K562 (cell line): ENCODE data around the gene GDF9. TPM values are rescaled to one million over a fixed set of nuclear protein-coding genes. Genes with fewer than 3 reads are reported as not detected.

Source experiments
- ATAC-seq: fragments of 200-7000 bp; cut with Tn5 transposase; 3 replicates; pipeline ENCODE4 v1.9.1; 2020; ENCODE audit warnings: moderate library complexity
- BruUV-seq: library from RNA; stranded (reverse); fragments of 400-500 nt; replicated peaks from 2 replicates; lab custom pipeline; 2021; lab: Mats Ljungman, UMichigan
- CTCF ChIA-PET: fragments of 300-600 bp; formaldehyde crosslinking; extraction: SDS; loops from one replicate; lab custom pipeline; 2021; ENCODE audit warnings: low intra/inter-chr PET ratio; lab: Yijun Ruan, JAX
- POLR2A ChIA-PET: fragments of 300-600, 350-650 bp; sonication (Branson Sonifier 250); formaldehyde crosslinking; extraction: SDS; loops from one replicate; lab custom pipeline; 2021; ENCODE audit warnings: antibody characterized with exemption, inconsistent platforms; lab: Yijun Ruan, JAX
- DNase-seq, 4 experiments: peaks; one replicate each; pipeline versions ENCODE4 v3.0.0 to v3.0.0-alpha.2; 2011 to 2018; ENCODE audit warnings: low spot score in 3 of 4, mixed read lengths in 3 of 4; ENCODE audit errors: extremely low read depth in 1 of 4
- FAIRE-seq: peaks from 2 replicates; lab custom pipeline; 2011; peaks lifted over from hg19 to GRCh38; lab: Jason Lieb, UNC
- H2AFZ ChIP-seq: 2 replicates; pipeline ENCODE4 v1.6.0; 2011; ENCODE audit warnings: low read depth, low read length, control low read depth, inconsistent platforms
- H3K27ac ChIP-seq: fragments of 200-600 bp; 3 replicates; pipeline ENCODE4 v1.8.0; 2011; ENCODE audit warnings: low read depth, mild to moderate bottlenecking, control low read depth, inconsistent platforms, low read length, moderate library complexity, mixed read lengths; ENCODE audit errors: extremely low read depth
- H3K27me3 ChIP-seq, 2 experiments: fragments of 300-600 bp in 1 of 2; 2 replicates in 1 of 2; 3 replicates in 1 of 2; pipeline versions ENCODE4 v1.6.0 to v1.8.0; 2011; ENCODE audit warnings: inconsistent platforms in 2 of 2, low read length in 2 of 2, mild to moderate bottlenecking in 1 of 2, mixed read lengths in 1 of 2, moderate library complexity in 1 of 2; ENCODE audit not compliant: control insufficient read depth in 2 of 2, insufficient read depth in 2 of 2
- H3K36me3 ChIP-seq: fragments of 300-600 bp; 3 replicates; pipeline ENCODE4 v1.8.0; 2011; ENCODE audit warnings: mild to moderate bottlenecking, low read length, inconsistent platforms; ENCODE audit not compliant: control insufficient read depth, insufficient read depth
- H3K4me1 ChIP-seq, 2 experiments: fragments of 200-600 bp in 1 of 2; replicated peaks in 1 of 2; 2 replicates in 1 of 2; 3 replicates in 1 of 2; pipeline versions ENCODE4 v1.5.1 to v1.8.0; 2011; ENCODE audit warnings: inconsistent platforms in 2 of 2, low read length in 2 of 2, mild to moderate bottlenecking in 1 of 2, mixed read lengths in 1 of 2, moderate library complexity in 1 of 2; ENCODE audit not compliant: control insufficient read depth in 2 of 2, insufficient read depth in 2 of 2
- H3K4me2 ChIP-seq: 2 replicates; pipeline ENCODE4 v1.6.1; 2011; ENCODE audit warnings: low read length, control low read depth, inconsistent platforms, mixed read lengths; ENCODE audit not compliant: insufficient read depth
- H3K4me3 ChIP-seq: fragments of 200-600 bp; sonication (generic), shearing (Covaris generic); 2 replicates; pipeline ENCODE4 v1.5.1; 2016; ENCODE audit warnings: control low read depth, inconsistent platforms
- H3K79me2 ChIP-seq: fragments of 200-600 bp; 3 replicates; pipeline ENCODE4 v1.8.0; 2011; ENCODE audit warnings: low read length, inconsistent platforms; ENCODE audit not compliant: control insufficient read depth, insufficient read depth
- H3K9ac ChIP-seq, 2 experiments: 2 replicates each; pipeline versions ENCODE4 v1.6.0 to v1.6.1; 2011; ENCODE audit warnings: low read depth in 2 of 2, low read length in 2 of 2, control low read depth in 1 of 2, inconsistent platforms in 1 of 2, mild to moderate bottlenecking in 1 of 2, mixed read lengths in 1 of 2; ENCODE audit not compliant: insufficient read depth in 1 of 2
- H3K9me1 ChIP-seq: one replicate; pipeline ENCODE4 v1.6.0; 2011; ENCODE audit warnings: inconsistent platforms, mild to moderate bottlenecking, low read length, moderate library complexity; ENCODE audit not compliant: control insufficient read depth, insufficient read depth
- H3K9me3 ChIP-seq: replicated peaks from 2 replicates; pipeline ENCODE4 v1.5.1; 2011; ENCODE audit warnings: low read depth, low read length, inconsistent platforms; ENCODE audit not compliant: control insufficient read depth, insufficient read depth
- H4K20me1 ChIP-seq: replicated peaks from 2 replicates; pipeline ENCODE4 v1.6.1; 2011; ENCODE audit warnings: low read length, inconsistent platforms, mixed read lengths; ENCODE audit not compliant: control insufficient read depth, insufficient read depth
- CHD4 ChIP-seq: fragments of 200-600 bp; sonication (generic); IDR thresholded peaks from 3 replicates; pipeline ENCODE4 v1.6.1; 2012; ENCODE audit warnings: low read depth, mild to moderate bottlenecking, mixed read lengths, low read length, inconsistent platforms; ENCODE audit not compliant: insufficient read depth, insufficient replicate concordance, poor library complexity, severe bottlenecking
- HMGN3 ChIP-seq: IDR thresholded peaks from 2 replicates; pipeline ENCODE4 v1.6.1; 2011; ENCODE audit warnings: borderline replicate concordance, low read depth, mild to moderate bottlenecking, mixed read lengths, low read length; ENCODE audit not compliant: insufficient read length; ENCODE audit errors: extremely low read depth
- NFATC3 ChIP-seq: fragments of 450-650 bp; IDR thresholded peaks from 2 replicates; pipeline ENCODE4 v1.6.1; 2017; ENCODE audit warnings: mild to moderate bottlenecking
- NFE2L1 ChIP-seq: fragments of 450-650 bp; IDR thresholded peaks from 2 replicates; pipeline ENCODE4 v1.6.1; 2016; ENCODE audit warnings: missing genetic modification characterization, low read depth, mild to moderate bottlenecking, missing compliant biosample characterization, moderate library complexity, borderline replicate concordance
- NFYB ChIP-seq: IDR thresholded peaks from 2 replicates; pipeline ENCODE4 v1.6.1; 2011; ENCODE audit warnings: mild to moderate bottlenecking, moderate library complexity; ENCODE audit not compliant: insufficient read length; ENCODE audit errors: extremely low read depth
- SREBF2 ChIP-seq: sonication (generic); formaldehyde crosslinking; IDR thresholded peaks from 2 replicates; pipeline ENCODE4 v1.4.0; 2020; ENCODE audit warnings: mild to moderate bottlenecking, missing genetic modification reagents
- YY1 ChIP-seq, 3 experiments: IDR thresholded peaks; 2 replicates each; pipeline ENCODE4 v1.6.1; 2011; ENCODE audit warnings: low read length in 2 of 3, mild to moderate bottlenecking in 2 of 3, moderate library complexity in 2 of 3, borderline replicate concordance in 1 of 3, control low read depth in 1 of 3, low read depth in 1 of 3; ENCODE audit not compliant: insufficient read depth in 3 of 3, insufficient replicate concordance in 2 of 3, control insufficient read depth in 1 of 3, insufficient read length in 1 of 3; ENCODE audit errors: extremely low read depth in 1 of 3
- ZNF445 ChIP-seq: fragments of 250-450 bp; sonication (Bioruptor Pico); IDR thresholded peaks from 2 replicates; pipeline ENCODE4 v1.4.0; 2020; ENCODE audit warnings: low read depth, mild to moderate bottlenecking, moderate library complexity
- WGBS: fragments of 100-300 bp; shearing (Covaris generic); methylation state at CpG from one replicate; pipeline ENCODE4 v1.1.6; 2016; ENCODE audit warnings: low coverage, mixed read lengths; ENCODE audit not compliant: insufficient coverage; ENCODE audit errors: missing lambda C conversion rate; 5-methylcytosine and 5-hydroxymethylcytosine counted together
- in situ Hi-C: fragments of 300-500 bp; cut with MboI; formaldehyde crosslinking; loops from 4 replicates; pipeline ENCODE4 v1.15.0; 2018; ENCODE audit warnings: inconsistent platforms, mixed read lengths
- intact Hi-C: fragments of 100-400 bp; cut with micrococcal nuclease; formaldehyde crosslinking; loops from 2 replicates; pipeline ENCODE4 v1.14.2; 2022
- polyA plus RNA-seq, 8 experiments: library from polyadenylated mRNA; depleted of rRNA in 4 of 8; stranded (reverse) in 5 of 8; unstranded in 3 of 8; fragments of >200 nt; fragmentation: Nextera tagmentation in 2 of 8; fragmentation: Illumina TruSeq in 1 of 8; extraction: Ambion mirVana in 2 of 8; extraction: Trizol in 1 of 8; gene quantifications; 2 replicates each; pipeline versions ENCODE4 v1.2.1 to v1.2.3, GENCODE V29; 2011 to 2014; ENCODE audit warnings: inconsistent platforms in 1 of 8, missing spikeins in 1 of 8
- total RNA-seq, 7 experiments: library from RNA; depleted of rRNA in 6 of 7; stranded (reverse); fragments of >200 nt in 6 of 7; fragmentation: Illumina TruSeq in 2 of 7; extraction: Trizol in 2 of 7; gene quantifications; 2 replicates each; pipeline versions ENCODE4 v1.2.1 to v1.2.3, GENCODE V29; 2011 to 2021; ENCODE audit warnings: low replicate concordance in 1 of 7
- TF ChIP-seq, protein P1 (sequence below): fragments of 150-350 bp; IDR thresholded peaks from 2 replicates; pipeline ENCODE4 v1.6.1; 2014; ENCODE audit warnings: low read depth, mild to moderate bottlenecking, low read length, borderline replicate concordance

The GDF9 gene
- total and polyA plus RNA-seq, 9 of the 15 experiments (the other 6 are each of a cell fraction or from before 2014, with no cell fraction given), result 0.10 to 0.70 (median 0.20) TPM; not detected in 1

DNA sequence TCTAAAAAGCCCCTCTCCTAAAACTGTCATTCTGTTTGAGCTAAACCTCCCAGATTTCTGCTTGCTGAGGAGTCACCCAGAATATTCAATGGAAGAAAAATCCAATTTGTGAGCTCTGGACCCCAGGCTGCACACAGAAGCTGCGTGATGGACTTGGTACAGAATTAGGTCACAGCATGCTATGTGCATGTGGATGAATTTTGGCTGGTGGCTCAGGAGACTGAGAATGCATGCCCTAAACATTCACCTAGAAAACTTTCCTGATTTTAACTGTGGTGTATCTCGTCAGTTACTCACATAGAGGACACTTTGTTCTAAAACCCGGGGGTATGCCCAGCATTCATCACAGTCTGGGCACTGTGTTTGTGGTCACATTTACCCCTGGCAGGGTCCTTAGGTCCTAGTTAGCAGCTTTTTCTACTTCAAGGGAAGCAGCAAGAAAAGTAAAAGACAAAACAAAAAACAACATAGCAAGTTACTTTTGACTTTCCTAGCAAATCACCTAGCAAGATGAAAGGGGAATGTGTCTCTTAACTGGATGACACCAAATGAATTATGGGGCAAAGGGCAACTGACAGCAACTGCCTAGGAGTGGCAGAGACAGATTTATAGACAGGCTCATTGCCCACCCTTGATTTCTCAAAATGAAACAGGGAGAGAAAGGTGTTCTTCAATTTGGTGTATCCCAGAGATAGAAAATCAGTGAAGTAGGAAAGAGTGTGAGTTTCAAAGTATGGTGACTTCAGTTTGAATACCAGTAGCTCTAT, 27.6 kb downstream of the GDF9 start:
- Histone ChIP-seq H3K9ac (no peak overlapping the region), H3K4me1 (peaks cover 0 to 19% of the 10 kb centered on the region in 2 experiments; a peak in 3 of 5 replicates), H3K79me2 (no peaks in the 10 kb centered on the region), H3K9me3 (no peaks in the 10 kb centered on the region), H3K4me3 (no peak overlapping the region), H4K20me1 (no peaks in the 10 kb centered on the region), H3K27me3 (no peaks in the 10 kb centered on the region), H2AFZ (peak overlapping the region; percentile 49; the same call in 1 of the 2 replicates), H3K9me1 (no peaks in the 10 kb centered on the region), H3K27ac (no peak overlapping the region), H3K36me3 (no peaks in the 10 kb centered on the region), H3K4me2 (no peak overlapping the region)
- ChIA-PET CTCF (no interaction called here), POLR2A (interaction anchor here (0.7 to 1.6 kb wide), 4 partner anchors 8 to 29 kb away, joined by 3 to 8 read pairs (median 5); partner anchors contain the start of gene SHROOM1)
- TF ChIP-seq YY1 (IDR thresholded peaks at IDR 0.05; ENCODE audit: borderline replicate concordance in 1 of 3, control insufficient read depth in 1 of 3, extremely low read depth in 1 of 3, insufficient read depth in 3 of 3, insufficient read length in 1 of 3, insufficient replicate concordance in 2 of 3, low read depth in 1 of 3, low read length in 2 of 3) (no peak), NFE2L1 (no peak)
- 36% methylated on average over 3 of the region's 3 CpGs for WGBS
- ATAC-seq (no peak), FAIRE-seq (no peak), DNase-seq (no peak)
- BruUV-seq, result no TSS peak
- in situ Hi-C loops, result no loop called here
- intact Hi-C loops, result no loop called here

DNA sequence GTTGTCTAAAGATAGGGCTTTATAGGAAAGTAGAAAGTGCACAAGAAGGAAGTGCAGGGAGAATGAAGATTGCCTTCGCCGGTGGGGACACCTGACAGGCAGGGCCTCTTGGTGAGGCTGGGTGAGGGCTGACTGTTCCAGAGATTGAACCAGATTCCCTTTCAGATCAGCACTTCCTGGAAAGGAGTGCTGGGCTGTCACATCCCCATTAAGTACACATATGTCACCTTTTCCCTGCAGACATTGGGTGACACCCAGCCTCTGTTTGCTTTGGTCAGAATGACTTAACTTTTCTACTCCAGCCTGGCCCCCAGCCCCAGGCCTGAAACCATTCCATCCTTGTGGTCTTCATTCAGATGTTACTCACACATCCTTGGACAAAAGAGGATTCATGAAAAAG, 28.4 kb downstream of the GDF9 start:
- Histone ChIP-seq H3K4me1 (peaks cover 0 to 19% of the 10 kb centered on the region in 2 experiments; a peak in 3 of 5 replicates), H3K9ac (no peak overlapping the region), H3K27ac (no peak overlapping the region), H3K9me3 (no peaks in the 10 kb centered on the region), H3K4me2 (no peak overlapping the region), H4K20me1 (no peaks in the 10 kb centered on the region), H3K79me2 (no peaks in the 10 kb centered on the region), H3K4me3 (no peak overlapping the region), H3K36me3 (no peaks in the 10 kb centered on the region), H3K9me1 (no peaks in the 10 kb centered on the region), H2AFZ (peak overlapping the region; percentile 49), H3K27me3 (no peaks in the 10 kb centered on the region)
- FAIRE-seq (no peak), DNase-seq (no peak), ATAC-seq (peak; percentile 51)
- no TSS peak for BruUV-seq
- intact Hi-C loops, result no loop called here
- WGBS, result 67% methylated on average over 2 of the region's 2 CpGs
- CTCF ChIA-PET, result no interaction called here
- in situ Hi-C loops, result no loop called here
- POLR2A ChIA-PET, result interaction anchor here (0.9 to 1.3 kb wide), 2 partner anchors 17 to 30 kb away, joined by 3 to 7 read pairs; no protein-coding TSS in a partner anchor
- TF ChIP-seq, protein P1, sequence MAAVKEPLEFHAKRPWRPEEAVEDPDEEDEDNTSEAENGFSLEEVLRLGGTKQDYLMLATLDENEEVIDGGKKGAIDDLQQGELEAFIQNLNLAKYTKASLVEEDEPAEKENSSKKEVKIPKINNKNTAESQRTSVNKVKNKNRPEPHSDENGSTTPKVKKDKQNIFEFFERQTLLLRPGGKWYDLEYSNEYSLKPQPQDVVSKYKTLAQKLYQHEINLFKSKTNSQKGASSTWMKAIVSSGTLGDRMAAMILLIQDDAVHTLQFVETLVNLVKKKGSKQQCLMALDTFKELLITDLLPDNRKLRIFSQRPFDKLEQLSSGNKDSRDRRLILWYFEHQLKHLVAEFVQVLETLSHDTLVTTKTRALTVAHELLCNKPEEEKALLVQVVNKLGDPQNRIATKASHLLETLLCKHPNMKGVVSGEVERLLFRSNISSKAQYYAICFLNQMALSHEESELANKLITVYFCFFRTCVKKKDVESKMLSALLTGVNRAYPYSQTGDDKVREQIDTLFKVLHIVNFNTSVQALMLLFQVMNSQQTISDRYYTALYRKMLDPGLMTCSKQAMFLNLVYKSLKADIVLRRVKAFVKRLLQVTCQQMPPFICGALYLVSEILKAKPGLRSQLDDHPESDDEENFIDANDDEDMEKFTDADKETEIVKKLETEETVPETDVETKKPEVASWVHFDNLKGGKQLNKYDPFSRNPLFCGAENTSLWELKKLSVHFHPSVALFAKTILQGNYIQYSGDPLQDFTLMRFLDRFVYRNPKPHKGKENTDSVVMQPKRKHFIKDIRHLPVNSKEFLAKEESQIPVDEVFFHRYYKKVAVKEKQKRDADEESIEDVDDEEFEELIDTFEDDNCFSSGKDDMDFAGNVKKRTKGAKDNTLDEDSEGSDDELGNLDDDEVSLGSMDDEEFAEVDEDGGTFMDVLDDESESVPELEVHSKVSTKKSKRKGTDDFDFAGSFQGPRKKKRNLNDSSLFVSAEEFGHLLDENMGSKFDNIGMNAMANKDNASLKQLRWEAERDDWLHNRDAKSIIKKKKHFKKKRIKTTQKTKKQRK, result no peak
- TF ChIP-seq ZNF445 (no peak), SREBF2 (CRISPR knock-in tag) (no peak), NFYB (no peak), CHD4 (no peak), NFATC3 (no peak), HMGN3 (no peak)
